Measurements from ENCODE around the gene TTC3.
"Not testable (repeated sequence)": the region's sequence is repeated elsewhere in the genome, so short reads cannot be mapped to it uniquely, and the experiment has no call there.

Gene TTC3

GRCh38 chr21:37101384-37101783 lies 28.3 kb downstream of the TTC3 start:
- DNase-seq, result no peak

GRCh38 chr21:37102746-37103145 lies 29.7 kb downstream of the TTC3 start:
- not testable (repeated sequence) for DNase-seq

- no peak for DNase-seq
Observed at GRCh38 chr21:37106998-37107397, 33.9 kb downstream of the TTC3 start.

- DNase-seq, result not testable (repeated sequence)
Observed at GRCh38 chr21:37111029-37111428, 38.0 kb downstream of the TTC3 start.

- not testable (repeated sequence) for DNase-seq
Observed at GRCh38 chr21:37114301-37114700, 41.2 kb downstream of the TTC3 start.

- DNase-seq, result not testable (repeated sequence)
Observed at GRCh38 chr21:37116459-37116858, 43.4 kb downstream of the TTC3 start.

GRCh38 chr21:37117204-37117603 lies 44.1 kb downstream of the TTC3 start:
- no peak for DNase-seq

GRCh38 chr21:37118187-37118826 lies 45.3 kb downstream of the TTC3 start:
- no peak for DNase-seq

GRCh38 chr21:37119421-37120218 lies 46.6 kb downstream of the TTC3 start:
- DNase-seq, result no peak

GRCh38 chr21:37128076-37128475 lies 55.0 kb downstream of the TTC3 start:
- no peak for DNase-seq

GRCh38 chr21:37130971-37131370 lies 57.9 kb downstream of the TTC3 start:
- DNase-seq, result no peak

GRCh38 chr21:37136261-37136660 lies 63.2 kb downstream of the TTC3 start:
- no peak for DNase-seq

- DNase-seq, result no peak
Observed at GRCh38 chr21:37136744-37137143, 63.7 kb downstream of the TTC3 start.

GRCh38 chr21:37139154-37139553 lies 66.1 kb downstream of the TTC3 start:
- no peak for DNase-seq

- no peak for DNase-seq
Observed at GRCh38 chr21:37139902-37140301, 66.8 kb downstream of the TTC3 start.

- not testable (repeated sequence) for DNase-seq
Observed at GRCh38 chr21:37143392-37143791, 70.3 kb downstream of the TTC3 start.

- DNase-seq, result no peak
Observed at GRCh38 chr21:37145635-37146111, 72.6 kb downstream of the TTC3 start.

- no peak for DNase-seq
Observed at GRCh38 chr21:37146320-37147235, 73.5 kb downstream of the TTC3 start.

- DNase-seq, result no peak
Observed at GRCh38 chr21:37149411-37149810, 76.4 kb downstream of the TTC3 start.

- no peak for DNase-seq
Observed at GRCh38 chr21:37153196-37153934, 80.3 kb downstream of the TTC3 start.

GRCh38 chr21:37153935-37154350 lies 80.9 kb downstream of the TTC3 start:
- DNase-seq, result no peak

- no peak for DNase-seq
Observed at GRCh38 chr21:37155186-37155585, 82.1 kb downstream of the TTC3 start.
